PC-3 (cell line): Measurements from ENCODE around the gene TH. TPM values are rescaled to one million over a fixed set of nuclear protein-coding genes. Genes with fewer than 3 reads are reported as not detected.

Experiments
- ATAC-seq: fragments of 200-7000 bp; cut with Tn5 transposase; 2 replicates; pipeline ENCODE4 v1.9.1; 2020; ENCODE audit warnings: mild to moderate bottlenecking, moderate library complexity
- BruUV-seq: library from RNA; stranded (reverse); fragments of 400-500 nt; replicated peaks from 2 replicates; lab custom pipeline; 2021; lab: Mats Ljungman, UMichigan
- CTCF ChIA-PET: fragments of 300-600 bp; sonication (Branson Sonifier 250); formaldehyde crosslinking; loops from one replicate; lab custom pipeline; 2022; ENCODE audit warnings: antibody characterized with exemption; lab: Charles Lee
- POLR2A ChIA-PET: fragments of 300-600 bp; sonication (Branson Sonifier 250); formaldehyde crosslinking; loops from one replicate; lab custom pipeline; 2022; ENCODE audit warnings: antibody characterized with exemption; ENCODE audit not compliant: unreplicated experiment; lab: Charles Lee
- DNase-seq: peaks from one replicate; pipeline ENCODE4 v3.0.0-alpha.2; 2015
- H2AFZ ChIP-seq: fragments of 300-600 bp; sonication (generic); 2 replicates; pipeline ENCODE4 v1.6.0; 2016; ENCODE audit warnings: antibody characterized with exemption, low read length
- H3F3A ChIP-seq: fragments of 300-600 bp; sonication (generic); one replicate; pipeline ENCODE4 v1.6.0; 2017; ENCODE audit warnings: antibody characterized with exemption, low read length, control low read depth, mild to moderate bottlenecking; ENCODE audit not compliant: unreplicated experiment
- H3K27ac ChIP-seq: fragments of 300-600 bp; sonication (generic); 2 replicates; pipeline ENCODE4 v1.5.1; 2016; ENCODE audit warnings: mild to moderate bottlenecking, low read length
- H3K27me3 ChIP-seq: fragments of 300-600 bp; sonication (generic); 2 replicates; pipeline ENCODE4 v1.6.1; 2016; ENCODE audit warnings: low read length, mixed read lengths
- H3K36me3 ChIP-seq: fragments of 300-600 bp; sonication (generic); 2 replicates; pipeline ENCODE4 v1.6.1; 2016; ENCODE audit warnings: low read depth, mixed run types, low read length, mixed read lengths
- H3K4me1 ChIP-seq: fragments of 300-600 bp; sonication (generic); 2 replicates; pipeline ENCODE4 v1.5.1; 2016; ENCODE audit warnings: low read length; ENCODE audit not compliant: insufficient read depth
- H3K4me2 ChIP-seq: fragments of 300-600 bp; sonication (generic); 2 replicates; pipeline ENCODE4 v1.6.0; 2016; ENCODE audit warnings: low read length
- H3K4me3 ChIP-seq: fragments of 300-600 bp; sonication (generic); 2 replicates; pipeline ENCODE4 v1.5.1; 2016; ENCODE audit warnings: mild to moderate bottlenecking, low read length, mixed read lengths
- H3K79me2 ChIP-seq: fragments of 300-600 bp; sonication (generic); 2 replicates; pipeline ENCODE4 v1.6.1; 2017; ENCODE audit warnings: low read length, mixed read lengths
- H3K9ac ChIP-seq: fragments of 300-600 bp; sonication (generic); 2 replicates; pipeline ENCODE4 v1.6.0; 2016; ENCODE audit warnings: mild to moderate bottlenecking, low read length
- H3K9me2 ChIP-seq: fragments of 300-600 bp; sonication (generic); replicated peaks from 2 replicates; pipeline ENCODE4 v1.6.1; 2016; ENCODE audit warnings: mixed run types, low read length, mixed read lengths
- H3K9me3 ChIP-seq: fragments of 300-600 bp; sonication (generic); 2 replicates; pipeline ENCODE4 v1.6.1; 2016; ENCODE audit warnings: low read length, mixed read lengths
- H4K20me1 ChIP-seq: fragments of 300-600 bp; sonication (generic); 2 replicates; pipeline ENCODE4 v1.6.1; 2016; ENCODE audit warnings: low read length, mixed read lengths
- CTCF ChIP-seq: fragments of 300-600 bp; sonication (generic); conservative IDR thresholded peaks from 2 replicates; pipeline ENCODE4 v1.5.1; 2017; ENCODE audit warnings: antibody characterized with exemption, low read depth, mild to moderate bottlenecking, low read length
- EZH2 ChIP-seq: fragments of 300-600 bp; sonication (generic); IDR thresholded peaks from one replicate; pipeline ENCODE4 v1.6.1; 2017; ENCODE audit warnings: antibody characterized with exemption, mild to moderate bottlenecking, low read length; ENCODE audit not compliant: unreplicated experiment
- EZH2phosphoT487 ChIP-seq: fragments of 300-600 bp; sonication (generic); IDR thresholded peaks from 2 replicates; pipeline ENCODE4 v1.6.1; 2018; ENCODE audit warnings: mild to moderate bottlenecking, antibody characterized with exemption, low read length, borderline replicate concordance
- intact Hi-C: fragments of 100-400 bp; cut with micrococcal nuclease; formaldehyde crosslinking; loops from 2 replicates; pipeline ENCODE4 v1.9.0; 2023
- total RNA-seq: library from RNA; depleted of rRNA; stranded (reverse); fragments of >200 nt; gene quantifications from 2 replicates; pipeline ENCODE4 v1.2.3, GENCODE V29; 2014

TH gene
- total RNA-seq, 1 experiment from 2014 or later = 8.3 TPM

- TF ChIP-seq EZH2 (no peak), CTCF (no peak), EZH2phosphoT487 (no peak)
- no peaks in the 10 kb centered on the region for H4K20me1 ChIP-seq
- peaks cover 17% of the 10 kb centered on the region for H3K4me1 ChIP-seq
- ATAC-seq (no peak), DNase-seq (no peak)
- intact Hi-C loops = no loop called here
- no peaks in the 10 kb centered on the region for H3F3A ChIP-seq
- BruUV-seq = no TSS peak
- CTCF ChIA-PET = no interaction called here
- no peaks in the 10 kb centered on the region for H3K79me2 ChIP-seq
- no peaks in the 10 kb centered on the region for H3K27me3 ChIP-seq
- H3K4me2 ChIP-seq = no peak overlapping the region
- H3K36me3 ChIP-seq = no peaks in the 10 kb centered on the region
- no peak overlapping the region for H3K9ac ChIP-seq
- POLR2A ChIA-PET = no interaction called here
- H3K27ac ChIP-seq = no peak overlapping the region
- H2AFZ ChIP-seq = no peak overlapping the region
- no peaks in the 10 kb centered on the region for H3K9me2 ChIP-seq
- no peaks in the 10 kb centered on the region for H3K9me3 ChIP-seq
- no peak overlapping the region for H3K4me3 ChIP-seq
These were observed 32.0 kb upstream of the TH start for GRCh38 chr11:2203440-2204259.

- POLR2A ChIA-PET = no interaction called here
- no peaks in the 10 kb centered on the region for H3K27me3 ChIP-seq
- H3K36me3 ChIP-seq = no peaks in the 10 kb centered on the region
- no peak for DNase-seq
- H3K9me3 ChIP-seq = no peaks in the 10 kb centered on the region
- BruUV-seq = no TSS peak
- H3K4me2 ChIP-seq = no peak overlapping the region
- no peaks in the 10 kb centered on the region for H3K79me2 ChIP-seq
- H4K20me1 ChIP-seq = no peaks in the 10 kb centered on the region
- H3F3A ChIP-seq = no peaks in the 10 kb centered on the region
- CTCF ChIA-PET = interaction anchor here (0.6 kb wide), 1 partner anchor 175 kb away, joined by 5 read pairs; no protein-coding TSS in a partner anchor
- no peak overlapping the region for H2AFZ ChIP-seq
- H3K4me1 ChIP-seq = peaks cover 17% of the 10 kb centered on the region
- no peak for ATAC-seq
- no peaks in the 10 kb centered on the region for H3K9me2 ChIP-seq
- intact Hi-C loops = no loop called here
- H3K9ac ChIP-seq = no peak overlapping the region
- H3K27ac ChIP-seq = no peak overlapping the region
- no peak for TF ChIP-seq EZH2phosphoT487
- TF ChIP-seq EZH2 = no peak
- no peak for TF ChIP-seq CTCF
- H3K4me3 ChIP-seq = no peak overlapping the region
These were observed 31.4 kb upstream of the TH start for GRCh38 chr11:2202900-2203439.
